GM18505 (cell line): Measurements from ENCODE around the gene EVC2.

Source experiments
- ATAC-seq: cut with Tn5 transposase; IDR thresholded peaks from one replicate; pipeline ENCODE4 v1.9.1; 2021; ENCODE audit not compliant: unreplicated experiment
- POLR2A ChIP-seq: IDR thresholded peaks from 4 replicates; pipeline ENCODE4 v1.6.1; 2011; ENCODE audit warnings: borderline replicate concordance; ENCODE audit not compliant: insufficient read depth, insufficient read length; ENCODE audit errors: extremely low read depth

Gene EVC2

GRCh38 chr4:5708449-5709206 is at the start of gene EVC2:
TSS of gene EVC2 (minus strand) at chr4:5708559. CDS start at chr4:5708513, 46 bp downstream.
- no peak for TF ChIP-seq POLR2A
- ATAC-seq = no peak

- no peak for TF ChIP-seq POLR2A
These were observed 49.6 kb upstream of the EVC2 start for GRCh38 chr4:5757954-5758353.

GRCh38 chr4:5757536-5757935 is 49.2 kb upstream of the EVC2 start:
- no peak for TF ChIP-seq POLR2A
- ATAC-seq = no peak

More at GRCh38 chr4:5757954-5758353, 49.6 kb upstream of the EVC2 start:
- no peak for ATAC-seq

- no peak for ATAC-seq
- TF ChIP-seq POLR2A = no peak
These were observed 48.7 kb upstream of the EVC2 start for GRCh38 chr4:5757091-5757490.

- no peak for ATAC-seq
These were observed 47.9 kb upstream of the EVC2 start for GRCh38 chr4:5756271-5756670.

GRCh38 chr4:5755679-5756078 is 47.3 kb upstream of the EVC2 start:
- no peak for TF ChIP-seq POLR2A
- ATAC-seq = no peak

More at GRCh38 chr4:5756271-5756670, 47.9 kb upstream of the EVC2 start:
- no peak for TF ChIP-seq POLR2A

GRCh38 chr4:5755161-5755560 is 46.8 kb upstream of the EVC2 start:
- no peak for ATAC-seq
- TF ChIP-seq POLR2A = no peak

- TF ChIP-seq POLR2A = no peak
- no peak for ATAC-seq
These were observed 46.1 kb upstream of the EVC2 start for GRCh38 chr4:5754529-5754881.

GRCh38 chr4:5753766-5754528 is 45.6 kb upstream of the EVC2 start:
- no peak for TF ChIP-seq POLR2A
- ATAC-seq = no peak

GRCh38 chr4:5753366-5753765 is 45.0 kb upstream of the EVC2 start:
- no peak for TF ChIP-seq POLR2A
- ATAC-seq = no peak

GRCh38 chr4:5752376-5753184 is 44.2 kb upstream of the EVC2 start:
- no peak for ATAC-seq
- no peak for TF ChIP-seq POLR2A

GRCh38 chr4:5751666-5752375 is 43.5 kb upstream of the EVC2 start:
- TF ChIP-seq POLR2A = no peak

More at GRCh38 chr4:5751666-5752375, 43.5 kb upstream of the EVC2 start:
- no peak for ATAC-seq
